Measurements from ENCODE around the gene MYO18A.

The MYO18A gene

GRCh38 chr17:29140631-29141513 lies 39.3 kb downstream of the MYO18A start:
- peak in 1 of 2 donors; percentile 49 for DNase-seq (ENCODE audit: low read depth in 2 of 2)
- no peak for TF ChIP-seq CTCF (IDR thresholded peaks at IDR 0.05; ENCODE audit: low read depth, low read length)
- H3K4me3 ChIP-seq (replicated peaks in 1 of 2; ENCODE audit: low read depth in 2 of 2, low read length in 2 of 2), result peak overlapping the region; percentile 15 to 43

GRCh38 chr17:29140051-29140621 lies 40.1 kb downstream of the MYO18A start:
- DNase-seq (ENCODE audit: low read depth in 2 of 2), result peak; percentile 68
- TF ChIP-seq CTCF (IDR thresholded peaks at IDR 0.05; ENCODE audit: low read depth, low read length), result no peak
- H3K4me3 ChIP-seq (replicated peaks in 1 of 2; ENCODE audit: low read depth in 2 of 2, low read length in 2 of 2), result peak overlapping the region; percentile 19 to 43

- TF ChIP-seq CTCF (IDR thresholded peaks at IDR 0.05; ENCODE audit: low read depth, low read length), result no peak
- no peak for DNase-seq (ENCODE audit: low read depth in 2 of 2)
- H3K4me3 ChIP-seq (replicated peaks in 1 of 2; ENCODE audit: low read depth in 2 of 2, low read length in 2 of 2), result no peak overlapping the region
These were observed 41.1 kb downstream of the MYO18A start for GRCh38 chr17:29138971-29139691.

GRCh38 chr17:29138184-29138955 lies 41.8 kb downstream of the MYO18A start:
- H3K4me3 ChIP-seq (replicated peaks in 1 of 2; ENCODE audit: low read depth in 2 of 2, low read length in 2 of 2), result no peak overlapping the region
- DNase-seq (ENCODE audit: low read depth in 2 of 2), result no peak
- no peak for TF ChIP-seq CTCF (IDR thresholded peaks at IDR 0.05; ENCODE audit: low read depth, low read length)

GRCh38 chr17:29136998-29137730 lies 43.0 kb downstream of the MYO18A start:
- H3K4me3 ChIP-seq (replicated peaks in 1 of 2; ENCODE audit: low read depth in 2 of 2, low read length in 2 of 2), result no peak overlapping the region
- peak in 1 of 2 donors; percentile 69 for DNase-seq (ENCODE audit: low read depth in 2 of 2)
- TF ChIP-seq CTCF (IDR thresholded peaks at IDR 0.05; ENCODE audit: low read depth, low read length), result no peak

GRCh38 chr17:29135464-29135863 lies 44.7 kb downstream of the MYO18A start:
- H3K4me3 ChIP-seq (replicated peaks in 1 of 2; ENCODE audit: low read depth in 2 of 2, low read length in 2 of 2), result no peak overlapping the region
- no peak for DNase-seq (ENCODE audit: low read depth in 2 of 2)
- no peak for TF ChIP-seq CTCF (IDR thresholded peaks at IDR 0.05; ENCODE audit: low read depth, low read length)

Measured in cardiac fibroblast (primary cell).